Middle frontal gyrus (tissue), 1 donor: Measurements from ENCODE around the gene TLR10.
"Not testable (repeated sequence)": the region's sequence is repeated elsewhere in the genome, so short reads cannot be mapped to it uniquely, and the experiment has no call there.

Source experiments
- DNase-seq: peaks from one replicate; pipeline ENCODE4 v3.0.0-alpha.2; 2015; ENCODE audit warnings: low spot score; ENCODE audit errors: extremely low spot score

Gene TLR10

DNA sequence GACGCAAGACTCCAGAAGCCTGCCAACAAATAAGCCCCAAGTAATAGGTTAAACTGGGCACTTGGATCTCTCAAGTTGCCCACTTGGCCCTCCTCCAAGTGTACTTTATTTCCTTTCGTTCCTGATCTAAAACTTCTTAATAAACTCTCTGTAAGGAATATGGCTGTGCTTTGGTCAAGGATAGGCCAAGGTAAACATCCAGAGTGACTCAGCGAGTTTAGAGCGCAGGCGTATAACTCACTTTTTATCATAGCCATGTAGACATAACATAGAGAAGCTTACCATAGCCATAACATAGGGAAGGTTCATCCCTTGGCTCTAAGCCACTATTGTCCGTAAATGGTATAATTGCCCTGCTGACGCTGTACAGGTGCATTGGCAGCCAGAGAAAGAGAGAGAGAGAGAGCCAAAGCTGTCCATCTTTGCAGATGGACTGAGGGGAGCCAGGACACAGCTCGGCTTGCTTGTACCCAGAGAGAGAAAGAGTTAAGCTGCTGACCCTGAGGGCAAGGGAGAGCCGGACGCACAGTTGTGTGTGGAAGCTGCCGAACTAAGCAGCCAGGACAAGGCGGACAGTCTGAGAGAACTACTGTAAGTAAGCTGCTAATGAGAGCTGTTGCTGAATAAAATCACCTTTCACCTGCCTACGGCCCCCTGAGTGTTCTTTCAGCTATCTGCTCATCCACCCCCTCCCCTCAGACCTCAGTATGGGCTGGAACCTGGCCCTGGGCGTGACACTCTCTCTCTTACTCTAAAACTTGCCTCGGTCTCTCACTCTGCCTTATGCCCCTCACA, 20.0 kb upstream of the TLR10 start:
- no peak for DNase-seq

- DNase-seq, result no peak
Observed at GRCh38 chr4:38800961-38801450, 18.2 kb upstream of the TLR10 start.

GRCh38 chr4:38800366-38800765, 17.6 kb upstream of the TLR10 start:
- no peak for DNase-seq

GRCh38 chr4:38795087-38795486, 12.3 kb upstream of the TLR10 start:
- DNase-seq, result no peak

DNA sequence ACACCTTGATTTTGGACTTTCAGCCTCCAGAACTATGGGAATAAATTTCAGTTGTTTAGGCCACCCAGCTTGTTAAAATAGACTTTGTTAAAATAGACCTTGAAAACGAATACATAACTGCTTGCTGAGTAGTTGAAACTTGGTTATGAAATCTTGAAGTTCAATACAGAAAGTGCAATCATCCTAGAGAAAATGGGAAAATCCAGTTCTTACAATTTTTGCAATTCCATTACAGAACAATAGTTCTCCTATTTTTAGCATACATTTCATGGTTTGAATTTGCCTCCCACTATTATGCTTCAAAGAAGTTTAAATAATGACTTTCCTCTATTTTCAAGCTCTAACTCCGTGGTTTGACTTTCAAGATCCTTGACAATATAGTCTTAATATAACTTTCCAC, 11.3 kb upstream of the TLR10 start:
- no peak for DNase-seq

- DNase-seq, result no peak
Observed at GRCh38 chr4:38791010-38791409, 8.2 kb upstream of the TLR10 start.

- no peak for DNase-seq
Observed at GRCh38 chr4:38788317-38788716, 5.5 kb upstream of the TLR10 start.

GRCh38 chr4:38787693-38788092, 4.9 kb upstream of the TLR10 start:
- DNase-seq, result no peak

DNA sequence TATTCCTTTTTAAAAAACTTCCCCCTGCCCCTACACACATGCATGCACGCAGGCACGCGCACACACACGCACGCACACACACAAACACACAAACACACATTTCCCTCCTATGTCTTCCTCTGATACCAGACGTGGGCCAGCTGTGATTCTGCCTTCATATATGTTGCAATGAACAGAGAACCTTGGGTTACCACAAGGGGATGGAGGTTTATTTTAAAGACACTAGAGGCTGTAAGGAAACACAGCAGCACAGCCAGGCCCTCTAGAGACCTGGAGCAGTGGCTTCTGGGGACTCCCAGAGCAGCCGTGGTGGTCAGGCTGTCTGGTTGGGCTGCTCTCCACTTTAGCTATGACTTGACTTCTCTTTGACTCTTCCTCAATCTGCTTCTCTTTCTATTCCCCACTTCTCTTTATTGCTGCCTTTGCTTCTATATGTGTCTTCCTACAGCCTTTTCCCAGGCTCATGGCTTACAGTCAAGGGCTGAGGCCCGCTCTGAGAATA, 3.2 kb upstream of the TLR10 start:
- DNase-seq, result no peak

- no peak for DNase-seq
Observed at GRCh38 chr4:38785041-38785790, 2.4 kb upstream of the TLR10 start.

DNA sequence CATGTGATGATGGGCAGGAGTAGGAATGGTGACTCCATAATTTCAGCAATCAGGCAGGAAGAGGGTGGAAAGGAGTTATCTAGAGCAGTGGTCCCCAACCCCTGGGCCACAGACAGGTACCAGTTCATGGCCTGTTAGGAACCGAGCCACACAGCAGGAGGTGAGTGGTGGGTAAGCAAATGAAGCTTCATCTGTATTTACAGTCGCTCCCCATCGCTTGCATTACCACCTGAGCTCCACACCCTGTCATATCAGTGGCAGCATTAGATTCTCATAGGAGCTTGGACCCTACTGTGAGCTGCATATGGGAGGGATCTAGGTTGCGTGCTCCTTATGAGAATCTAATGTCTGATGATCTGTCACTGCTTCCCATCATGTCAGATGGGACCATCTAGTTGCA, 1.4 kb upstream of the TLR10 start:
- no peak for DNase-seq

DNA sequence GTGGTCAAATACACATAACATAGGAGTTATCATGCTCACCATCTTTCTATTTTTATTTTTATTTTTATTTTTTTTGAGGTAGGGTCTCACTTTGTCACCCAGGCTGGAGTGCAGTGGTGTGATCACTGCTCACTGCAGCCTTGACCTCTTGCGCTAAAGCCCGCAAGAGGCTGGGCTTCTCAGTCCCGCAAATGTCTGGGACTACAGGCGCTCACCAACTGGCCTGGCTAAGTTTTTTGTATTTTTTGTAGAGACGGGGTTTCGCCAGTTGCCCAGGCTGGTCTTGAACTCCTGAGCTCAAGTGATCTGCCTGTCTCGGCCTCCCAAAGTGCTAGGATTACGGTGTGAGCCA, 295 bp upstream of the TLR10 start:
- DNase-seq, result no peak

GRCh38 chr4:38781854-38782261, 932 bp downstream of the TLR10 start:
- no peak for DNase-seq

DNA sequence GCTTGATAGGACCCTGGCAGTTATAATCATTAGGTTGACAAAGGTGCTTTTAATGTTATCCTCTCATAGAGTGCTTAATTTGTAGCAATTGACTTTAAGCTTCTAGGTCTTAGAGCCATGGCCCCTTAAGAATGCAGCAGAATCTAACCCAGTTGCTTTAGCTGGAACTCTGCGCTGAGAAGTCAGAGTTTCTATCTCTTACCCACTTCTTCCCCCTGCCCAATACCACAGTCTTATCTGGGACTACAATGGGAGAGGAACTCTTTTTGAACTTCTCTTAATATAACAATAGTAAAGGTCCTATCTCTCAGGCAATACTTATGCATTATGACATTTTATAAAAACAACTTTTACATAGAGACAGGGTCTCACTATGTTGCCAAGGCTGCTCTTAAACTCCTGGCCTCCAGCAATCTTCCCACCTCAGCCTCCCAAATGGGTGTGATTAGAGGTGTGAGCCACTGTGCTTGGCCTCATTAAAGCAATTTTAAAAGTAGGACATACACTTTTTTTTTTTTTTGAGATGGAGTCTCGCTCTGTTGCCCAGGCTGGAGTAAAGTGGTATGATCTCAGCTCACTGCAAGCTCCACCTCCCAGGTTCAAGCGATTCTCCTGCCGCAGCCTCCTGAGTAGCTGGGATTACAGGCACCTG, 1.8 kb downstream of the TLR10 start:
- DNase-seq, result no peak

- no peak for DNase-seq
Observed at GRCh38 chr4:38779790-38780189, 3.0 kb downstream of the TLR10 start.

DNA sequence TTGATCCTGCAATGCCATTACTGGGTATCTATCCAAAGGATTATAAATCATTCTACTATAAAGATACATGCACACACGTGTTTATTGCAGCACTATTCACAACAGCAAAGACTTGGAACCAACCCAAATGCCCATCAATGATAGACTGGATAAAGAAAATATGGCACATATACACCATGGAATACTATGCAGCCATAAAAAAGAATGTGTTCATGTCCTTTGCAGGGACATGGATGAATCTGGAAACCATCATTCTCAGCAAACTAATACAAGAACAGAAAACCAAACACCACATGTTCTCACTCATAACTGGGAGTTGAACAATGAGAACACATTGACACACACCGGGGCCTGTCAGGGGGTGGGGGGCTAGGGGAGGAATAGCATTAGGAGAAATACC, 4.9 kb downstream of the TLR10 start:
- DNase-seq, result not testable (repeated sequence)

DNA sequence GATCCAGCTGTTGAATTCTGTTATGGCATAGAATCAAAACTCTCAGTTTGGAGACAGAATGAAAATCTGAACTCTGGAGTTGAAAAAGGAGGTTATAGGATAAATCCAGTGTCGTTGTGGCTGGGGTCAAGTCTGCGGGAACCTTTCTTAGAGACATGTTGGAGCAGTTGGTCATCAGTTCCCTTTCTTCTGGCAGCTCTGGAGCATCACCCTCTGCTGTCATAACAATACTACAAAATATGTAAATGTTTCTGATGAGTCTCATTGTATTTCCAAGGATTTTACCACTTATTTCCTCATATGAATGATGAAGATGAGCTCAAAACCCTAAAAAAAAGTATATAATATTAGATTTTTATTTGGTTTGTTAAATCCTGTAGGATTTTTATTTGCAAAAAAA, 7.5 kb downstream of the TLR10 start:
- DNase-seq, result no peak

- DNase-seq, result no peak
Observed at GRCh38 chr4:38774181-38774955, 8.4 kb downstream of the TLR10 start.

DNA sequence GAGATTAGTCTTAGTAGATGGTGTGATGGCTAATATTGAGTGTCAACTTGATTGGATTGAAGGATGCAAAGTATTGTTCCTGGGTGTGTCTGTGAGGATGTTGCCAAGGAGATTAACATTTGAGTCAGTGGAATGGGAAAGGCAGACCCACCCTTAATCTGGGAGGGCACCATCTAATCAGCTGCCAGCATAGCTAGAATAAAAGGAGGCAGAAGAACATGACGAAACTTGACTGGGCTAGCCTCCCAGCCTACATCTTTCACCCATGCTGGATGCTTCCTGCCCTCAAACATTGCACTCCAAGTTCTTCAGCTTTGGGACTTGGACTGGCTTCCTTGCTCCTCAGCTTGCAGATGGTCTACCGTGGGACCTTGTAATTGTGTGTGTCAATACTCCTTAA, 12.5 kb downstream of the TLR10 start:
- DNase-seq, result not testable (repeated sequence)

GRCh38 chr4:38769857-38770256, 12.9 kb downstream of the TLR10 start:
- DNase-seq, result no peak

DNA sequence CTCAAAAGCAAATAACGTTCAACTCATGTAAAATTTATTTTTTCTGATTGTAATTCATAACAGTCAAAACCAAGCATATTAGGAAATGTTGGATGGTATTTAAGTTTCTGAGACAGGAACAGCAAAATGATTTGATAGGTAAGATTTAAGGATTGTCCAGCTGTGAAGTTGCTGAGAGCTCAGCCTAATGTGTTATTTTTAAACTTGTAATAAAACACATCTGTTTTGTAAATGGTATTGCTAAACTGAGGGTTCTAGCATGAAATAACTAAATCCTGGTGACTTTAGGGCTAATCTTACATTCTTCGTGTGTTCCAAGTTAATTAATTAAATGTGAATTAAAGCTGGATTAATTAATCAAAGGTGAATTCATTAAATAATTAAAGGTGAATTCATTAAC, 13.3 kb downstream of the TLR10 start:
- DNase-seq, result no peak
